ENCODE results near the gene PERCC1.
"Not testable (repeated sequence)": the region's sequence is repeated elsewhere in the genome, so short reads cannot be mapped to it uniquely, and the experiment has no call there.

The PERCC1 gene

GRCh38 chr16:1434644-1435592, 4.0 kb downstream of the PERCC1 start:
- no peak for DNase-seq (ENCODE audit: low spot score)

GRCh38 chr16:1435921-1436697, 5.2 kb downstream of the PERCC1 start:
- DNase-seq (ENCODE audit: low spot score): peak; percentile 71

GRCh38 chr16:1436731-1437355, 6.0 kb downstream of the PERCC1 start:
- DNase-seq (ENCODE audit: low spot score): no peak

- DNase-seq (ENCODE audit: low spot score): no peak
Observed at GRCh38 chr16:1437606-1438005, 6.7 kb downstream of the PERCC1 start.

- no peak for DNase-seq (ENCODE audit: low spot score)
Observed at GRCh38 chr16:1438229-1439057, 7.6 kb downstream of the PERCC1 start.

- DNase-seq (ENCODE audit: low spot score): no peak
Observed at GRCh38 chr16:1439058-1439698, 8.3 kb downstream of the PERCC1 start.

GRCh38 chr16:1439699-1440074, 8.8 kb downstream of the PERCC1 start:
- DNase-seq (ENCODE audit: low spot score): not testable (repeated sequence)

GRCh38 chr16:1441391-1441829, 10.5 kb downstream of the PERCC1 start:
- DNase-seq (ENCODE audit: low spot score): no peak

GRCh38 chr16:1442697-1443096, 11.8 kb downstream of the PERCC1 start:
- DNase-seq (ENCODE audit: low spot score): no peak

GRCh38 chr16:1443403-1443973, 12.6 kb downstream of the PERCC1 start:
- peak; percentile 65 for DNase-seq (ENCODE audit: low spot score)

- DNase-seq (ENCODE audit: low spot score): no peak
Observed at GRCh38 chr16:1443980-1444729, 13.3 kb downstream of the PERCC1 start, which contains the start of gene CCDC154. TSS of gene CCDC154 (minus strand) at chr16:1444556. CDS start at chr16:1444322, 234 bp downstream.

- no peak for DNase-seq (ENCODE audit: low spot score)
Observed at GRCh38 chr16:1444730-1445517, 14.0 kb downstream of the PERCC1 start.

GRCh38 chr16:1445518-1446203, 14.8 kb downstream of the PERCC1 start:
- no peak for DNase-seq (ENCODE audit: low spot score)

GRCh38 chr16:1446296-1447080, 15.6 kb downstream of the PERCC1 start:
- DNase-seq (ENCODE audit: low spot score): no peak

- no peak for DNase-seq (ENCODE audit: low spot score)
Observed at GRCh38 chr16:1447965-1448364, 17.1 kb downstream of the PERCC1 start.

GRCh38 chr16:1448536-1449116, 17.7 kb downstream of the PERCC1 start:
- DNase-seq (ENCODE audit: low spot score): no peak

GRCh38 chr16:1449201-1449788, 18.4 kb downstream of the PERCC1 start:
- DNase-seq (ENCODE audit: low spot score): no peak
